ENCODE results near the gene RNF207.

GRCh38 chr1:6241107-6241886, 35.4 kb downstream of the RNF207 start:
- TF ChIP-seq CTCF (IDR thresholded peaks at IDR 0.05) (no peak), POLR2A (IDR thresholded peaks at IDR 0.05) (no peak)
